ENCODE measurements around the gene ISLR. TPM values are rescaled to one million over a fixed set of nuclear protein-coding genes. Genes with fewer than 3 reads are reported as not detected.

The ISLR gene
- polyA plus RNA-seq, 2 of the 4 experiments (the other 2 are of a cell fraction): 0.10 to 0.43 TPM

GRCh38 chr15:74138642-74139041, 34.9 kb upstream of the ISLR start:
- H3K4me3 ChIP-seq: no peak overlapping the region
- FAIRE-seq (no peak), DNase-seq (ENCODE audit: low read depth in 1 of 2, low spot score in 1 of 2) (no peak), ATAC-seq (no peak)
- ChIA-PET POLR2A (no interaction called here), CTCF (interaction anchor here (0.9 to 1.0 kb wide), 2 partner anchors 11 to 101 kb away, joined by 4 read pairs; no protein-coding TSS in a partner anchor)
- H3K4me2 ChIP-seq: no peak overlapping the region
- WGBS (ENCODE audit: missing lambda C conversion rate): 93% methylated on average over 4 of the region's 4 CpGs
- peaks cover 6% of the 10 kb centered on the region for H3K4me1 ChIP-seq
- H3K9me3 ChIP-seq: no peaks in the 10 kb centered on the region
- TF ChIP-seq NPAS2 (CRISPR knock-in tag; IDR thresholded peaks at IDR 0.05; ENCODE audit: borderline replicate concordance) (no peak), RAD21 (conservative IDR thresholded peaks at IDR 0.05 in 1 of 2, IDR thresholded peaks at IDR 0.05 in 1 of 2) (no peak), RFX5 (IDR thresholded peaks at IDR 0.05) (no peak), HOXB13 (CRISPR knock-in tag; IDR thresholded peaks at IDR 0.05; ENCODE audit: low read depth) (no peak)
- no peak overlapping the region for H3K27ac ChIP-seq

DNA sequence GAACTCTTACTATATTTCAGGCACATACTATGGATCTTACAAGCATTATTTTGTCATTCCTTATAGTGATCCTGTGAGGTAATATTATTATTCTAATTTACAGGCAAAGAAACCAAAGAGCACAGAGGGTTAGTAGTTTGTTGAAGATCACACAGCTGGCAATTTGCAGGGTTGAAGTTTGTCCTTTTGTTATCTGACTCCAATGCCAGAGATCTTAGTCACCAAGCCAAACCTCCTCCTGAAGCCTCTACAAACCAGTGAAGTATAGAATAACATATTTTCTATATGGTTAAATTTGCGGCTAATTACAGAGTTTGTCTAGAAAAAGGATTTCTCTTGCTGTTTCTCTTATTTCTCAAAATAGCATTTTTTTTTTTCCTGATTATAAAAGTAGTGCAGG, 31.9 kb upstream of the ISLR start:
- ATAC-seq (no peak), DNase-seq (ENCODE audit: low read depth in 1 of 2, low spot score in 1 of 2) (no peak), FAIRE-seq (no peak)
- ChIA-PET POLR2A (no interaction called here), CTCF (interaction anchor here (1.2 to 1.4 kb wide), 2 partner anchors 55 to 65 kb away, joined by 3 read pairs; no protein-coding TSS in a partner anchor)
- 86% methylated on average over 1 of the region's 1 CpG for WGBS (ENCODE audit: missing lambda C conversion rate)
- Histone ChIP-seq H3K4me3 (no peak overlapping the region), H3K4me2 (no peak overlapping the region), H3K9me3 (no peaks in the 10 kb centered on the region), H3K27ac (no peak overlapping the region), H3K4me1 (peaks cover 17% of the 10 kb centered on the region)
- TF ChIP-seq, protein P1, sequence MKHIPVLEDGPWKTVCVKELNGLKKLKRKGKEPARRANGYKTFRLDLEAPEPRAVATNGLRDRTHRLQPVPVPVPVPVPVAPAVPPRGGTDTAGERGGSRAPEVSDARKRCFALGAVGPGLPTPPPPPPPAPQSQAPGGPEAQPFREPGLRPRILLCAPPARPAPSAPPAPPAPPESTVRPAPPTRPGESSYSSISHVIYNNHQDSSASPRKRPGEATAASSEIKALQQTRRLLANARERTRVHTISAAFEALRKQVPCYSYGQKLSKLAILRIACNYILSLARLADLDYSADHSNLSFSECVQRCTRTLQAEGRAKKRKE (CRISPR knock-in tag; IDR thresholded peaks at IDR 0.05; ENCODE audit: low read depth): no peak
- TF ChIP-seq NR3C1 (IDR thresholded peaks at IDR 0.05) (no peak), FOXS1 (CRISPR knock-in tag; IDR thresholded peaks at IDR 0.05) (no peak), RAD21 (conservative IDR thresholded peaks at IDR 0.05 in 1 of 2, IDR thresholded peaks at IDR 0.05 in 1 of 2) (no peak), FOSB (CRISPR knock-in tag; IDR thresholded peaks at IDR 0.05) (no peak), GATA3 (IDR thresholded peaks at IDR 0.05; ENCODE audit: borderline replicate concordance) (no peak), KDM1A (IDR thresholded peaks at IDR 0.05; ENCODE audit: low read depth) (no peak), ZC3H11A (IDR thresholded peaks at IDR 0.05) (no peak), CHD2 (IDR thresholded peaks at IDR 0.05; ENCODE audit: low read length, partially characterized antibody) (no peak), CEBPB (IDR thresholded peaks at IDR 0.05) (no peak), HOXA7 (CRISPR knock-in tag; IDR thresholded peaks at IDR 0.05) (no peak), CHD4 (IDR thresholded peaks at IDR 0.05; ENCODE audit: borderline replicate concordance) (no peak), HES2 (IDR thresholded peaks at IDR 0.05) (no peak), FOSL2 (IDR thresholded peaks at IDR 0.05) (no peak), FOSL2 (CRISPR knock-in tag; IDR thresholded peaks at IDR 0.05) (no peak), SREBF2 (IDR thresholded peaks at IDR 0.05) (no peak), ZSCAN20 (CRISPR knock-in tag; IDR thresholded peaks at IDR 0.05) (no peak), HEYL (CRISPR knock-in tag; IDR thresholded peaks at IDR 0.05) (no peak), MAFK (IDR thresholded peaks at IDR 0.05; ENCODE audit: partially characterized antibody) (no peak)

- POLR2A ChIA-PET: interaction anchor here (1.0 kb wide), 1 partner anchor 28 kb away, joined by 5 read pairs; no protein-coding TSS in a partner anchor
- Histone ChIP-seq H3K4me1 (peaks cover 11% of the 10 kb centered on the region; the same call in 2 of the 3 replicates), H3K4me2 (peak overlapping the region; percentile 6; the same call in 2 of the 3 replicates), H3K27ac (peak overlapping the region; percentile 24 to 75; a peak in 3 of 6 replicates), H3K4me3 (no peak overlapping the region), H3K9me3 (no peaks in the 10 kb centered on the region)
- ATAC-seq (peak; percentile 100), FAIRE-seq (no peak), DNase-seq (ENCODE audit: low read depth in 1 of 2, low spot score in 1 of 2) (peak; percentile 46 to 68)
- CTCF ChIA-PET: interaction anchor here (0.7 to 2.3 kb wide), 13 partner anchors 8 to 179 kb away, joined by 3 to 11 read pairs (median 3); no protein-coding TSS in a partner anchor
- WGBS (ENCODE audit: missing lambda C conversion rate): 61% methylated on average over 6 of the region's 6 CpGs
- TF ChIP-seq CBX2 (IDR thresholded peaks at IDR 0.05; ENCODE audit: borderline replicate concordance, low read depth) (no peak), HES2 (IDR thresholded peaks at IDR 0.05) (no peak), CTCF (IDR thresholded peaks at IDR 0.05) (no peak), KDM5A (IDR thresholded peaks at IDR 0.05) (no peak), HOXB5 (CRISPR knock-in tag; IDR thresholded peaks at IDR 0.05) (no peak), RCOR1 (IDR thresholded peaks at IDR 0.05; ENCODE audit: low read depth, low read length) (no peak), PBX3 (IDR thresholded peaks at IDR 0.05) (no peak), HOXA7 (CRISPR knock-in tag; IDR thresholded peaks at IDR 0.05) (no peak), EHMT2 (IDR thresholded peaks at IDR 0.05; ENCODE audit: low read depth) (no peak), RAD21 (conservative IDR thresholded peaks at IDR 0.05 in 1 of 2, IDR thresholded peaks at IDR 0.05 in 1 of 2) (peak in 1 of 2 experiments; percentile 11; a peak in 1 of 5 replicates), SMC3 (IDR thresholded peaks at IDR 0.05) (peak; percentile 14; the same call in 1 of the 3 replicates), EP300 (IDR thresholded peaks at IDR 0.05) (no peak), HOXB13 (CRISPR knock-in tag; IDR thresholded peaks at IDR 0.05; ENCODE audit: low read depth) (no peak), HDAC2 (IDR thresholded peaks at IDR 0.05) (no peak)
Measured at GRCh38 chr15:74144153-74144775, 29.2 kb upstream of the ISLR start.

Measured in A549 (cell line).